ACHN (cell line): Measurements from ENCODE around the gene DEK.
"Not testable (repeated sequence)": the region's sequence is repeated elsewhere in the genome, so short reads cannot be mapped to it uniquely, and the experiment has no call there.

Experiments used
- DNase-seq: peaks from one replicate; pipeline ENCODE4 v3.0.0-alpha.2; 2015
- in situ Hi-C: cut with HindIII; loops from 2 replicates; pipeline ENCODE4 v1.10.0; 2017; ENCODE audit warnings: low sequenced_read_pairs, low pct_ligation_motif_present, low pct_unique_long_range_greater_than_20kb

The DEK gene

GRCh38 chr6:18213439-18213838 lies 50.9 kb downstream of the DEK start:
- in situ Hi-C loops, result no loop called here

GRCh38 chr6:18212231-18212630 lies 52.1 kb downstream of the DEK start:
- in situ Hi-C loops, result no loop called here
- no peak for DNase-seq

More at GRCh38 chr6:18213439-18213838, 50.9 kb downstream of the DEK start:
- no peak for DNase-seq

DNA sequence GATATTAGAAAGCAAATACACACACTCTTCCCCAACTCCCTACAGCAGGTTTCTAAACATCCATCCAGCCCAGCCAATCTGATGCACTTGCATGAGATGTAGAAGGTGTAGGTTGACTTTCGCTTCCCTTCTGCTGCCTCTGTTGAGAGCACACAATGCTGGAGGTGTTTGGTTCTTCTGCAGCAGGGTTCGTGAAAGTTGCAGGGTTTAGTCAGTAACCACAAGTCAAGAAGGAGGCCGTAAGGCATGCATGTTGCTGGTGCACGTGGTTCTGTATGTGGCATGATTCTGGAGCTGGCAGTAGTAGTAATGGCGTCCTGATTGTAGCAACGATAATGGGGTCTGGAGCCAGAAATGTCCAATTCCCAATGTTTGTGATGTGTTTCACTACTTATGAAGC lies 53.0 kb downstream of the DEK start:
- in situ Hi-C loops, result no loop called here
- DNase-seq, result no peak

GRCh38 chr6:18210707-18211106 lies 53.6 kb downstream of the DEK start:
- in situ Hi-C loops, result no loop called here
- no peak for DNase-seq

GRCh38 chr6:18209539-18210197 lies 54.7 kb downstream of the DEK start:
- in situ Hi-C loops, result no loop called here

GRCh38 chr6:18208778-18209177 lies 55.6 kb downstream of the DEK start:
- in situ Hi-C loops, DNase-seq: not testable (repeated sequence)

More at GRCh38 chr6:18209539-18210197, 54.7 kb downstream of the DEK start:
- DNase-seq, result no peak

DNA sequence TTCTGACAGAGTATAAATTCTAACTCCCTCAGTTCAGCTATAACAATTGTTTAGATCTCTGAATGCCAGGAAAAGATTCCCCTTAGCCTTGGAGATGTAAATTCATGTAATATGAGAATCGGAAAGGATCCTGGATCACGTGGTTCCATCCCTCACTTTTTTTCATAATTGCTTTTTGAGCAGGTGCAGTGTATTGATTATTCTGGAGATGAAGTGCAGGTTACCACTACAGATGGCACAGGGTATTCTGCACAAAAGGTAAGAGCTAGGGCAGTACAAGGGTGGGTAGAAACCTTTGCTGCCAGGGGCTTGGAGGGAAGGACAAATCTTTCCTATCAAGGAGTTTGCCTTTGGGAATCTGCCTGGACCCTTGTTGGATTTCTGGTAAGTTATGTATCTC lies 56.4 kb downstream of the DEK start:
- DNase-seq, result no peak
- in situ Hi-C loops, result no loop called here

DNA sequence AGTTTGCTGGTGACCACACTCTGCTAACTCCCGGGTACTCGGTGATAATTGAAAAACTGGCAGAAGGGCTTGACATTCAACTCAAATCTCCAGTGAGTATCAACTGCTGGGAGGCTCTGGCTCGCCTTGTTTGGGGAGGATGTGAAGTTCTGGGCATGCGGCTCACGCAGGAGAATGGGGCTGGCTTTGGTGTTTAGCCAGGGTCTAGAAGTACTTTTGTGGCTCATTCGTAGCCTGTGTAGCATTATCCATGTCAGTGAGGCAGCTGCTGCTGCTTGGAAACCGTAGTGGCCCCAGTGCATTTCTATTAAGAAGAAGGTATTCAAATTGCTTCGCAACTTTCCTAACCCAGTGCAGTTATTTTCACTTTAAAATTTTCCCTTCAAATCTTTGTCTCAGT lies 56.9 kb downstream of the DEK start:
- DNase-seq, result no peak
- in situ Hi-C loops, result no loop called here

DNA sequence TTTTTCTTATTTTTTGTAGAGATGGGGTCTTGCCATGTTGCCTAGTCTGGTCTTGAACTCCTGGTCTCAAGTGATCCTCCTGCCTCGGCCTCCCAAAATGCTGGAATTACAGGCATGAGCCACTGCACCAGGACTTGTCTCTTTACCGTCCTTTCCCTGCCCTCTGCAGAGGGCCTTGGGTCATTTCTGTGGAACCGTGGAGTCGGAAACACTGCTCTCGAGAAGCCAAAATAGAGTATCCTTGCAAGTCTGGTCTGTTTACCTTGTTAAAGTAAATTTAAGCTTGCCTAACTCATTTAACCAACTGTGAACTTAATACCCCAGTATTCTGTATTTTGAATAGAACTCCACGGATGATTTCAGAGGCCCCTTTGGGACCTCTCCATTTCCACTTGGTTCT lies 57.7 kb downstream of the DEK start:
- no peak for DNase-seq
- in situ Hi-C loops, result no loop called here

GRCh38 chr6:18204691-18205090 lies 59.6 kb downstream of the DEK start:
- no peak for DNase-seq
- in situ Hi-C loops, result no loop called here

DNA sequence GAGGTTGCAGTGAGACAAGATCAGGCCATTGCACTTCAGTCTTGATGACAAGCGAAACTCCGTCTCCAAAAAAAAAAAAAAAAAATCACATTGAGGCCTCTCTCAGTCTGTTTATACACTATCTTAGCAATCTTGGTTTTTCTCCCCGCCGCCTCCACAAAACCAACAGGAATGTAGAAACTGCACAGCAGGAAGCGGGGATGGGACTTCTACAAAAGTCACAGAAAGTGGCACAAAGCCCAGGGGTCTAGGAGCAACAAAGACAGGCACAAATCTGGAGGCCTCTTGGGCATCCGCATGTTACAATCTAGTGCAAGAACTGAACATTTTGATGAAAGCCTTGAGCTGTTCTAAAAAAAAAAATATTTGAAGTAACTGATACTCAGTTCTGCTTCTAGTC lies 60.5 kb downstream of the DEK start:
- in situ Hi-C loops, result no loop called here

GRCh38 chr6:18192026-18192425 lies 72.3 kb downstream of the DEK start:
- in situ Hi-C loops, result no loop called here
- DNase-seq, result no peak

More for the DNA sequence above, 60.5 kb downstream of the DEK start:
- DNase-seq, result no peak

GRCh38 chr6:18189196-18189595 lies 75.1 kb downstream of the DEK start:
- in situ Hi-C loops, result no loop called here
- DNase-seq, result no peak

DNA sequence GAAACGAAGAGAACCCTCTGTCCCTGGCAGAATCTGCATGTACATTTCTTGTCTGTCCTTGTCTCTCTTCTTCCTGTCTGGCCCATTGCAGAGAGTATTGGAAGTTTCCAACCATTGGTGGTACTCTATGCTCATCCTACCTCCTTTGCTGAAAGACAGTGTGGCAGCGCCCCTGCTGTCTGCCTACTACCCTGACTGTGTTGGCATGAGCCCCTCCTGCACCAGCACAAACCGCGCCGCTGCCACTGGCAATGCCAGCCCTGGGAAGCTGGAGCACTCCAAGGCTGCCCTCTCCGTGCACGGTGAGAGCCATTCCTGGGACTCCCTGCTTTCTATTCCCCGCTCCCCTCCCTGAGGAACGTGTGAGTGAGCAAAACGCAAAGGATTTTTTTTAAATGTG lies 76.6 kb downstream of the DEK start:
- DNase-seq, result no peak
- in situ Hi-C loops, result no loop called here

GRCh38 chr6:18186540-18187250 lies 77.6 kb downstream of the DEK start:
- DNase-seq, result no peak
- in situ Hi-C loops, result no loop called here

GRCh38 chr6:18186033-18186432 lies 78.3 kb downstream of the DEK start:
- no peak for DNase-seq
- in situ Hi-C loops, result no loop called here

DNA sequence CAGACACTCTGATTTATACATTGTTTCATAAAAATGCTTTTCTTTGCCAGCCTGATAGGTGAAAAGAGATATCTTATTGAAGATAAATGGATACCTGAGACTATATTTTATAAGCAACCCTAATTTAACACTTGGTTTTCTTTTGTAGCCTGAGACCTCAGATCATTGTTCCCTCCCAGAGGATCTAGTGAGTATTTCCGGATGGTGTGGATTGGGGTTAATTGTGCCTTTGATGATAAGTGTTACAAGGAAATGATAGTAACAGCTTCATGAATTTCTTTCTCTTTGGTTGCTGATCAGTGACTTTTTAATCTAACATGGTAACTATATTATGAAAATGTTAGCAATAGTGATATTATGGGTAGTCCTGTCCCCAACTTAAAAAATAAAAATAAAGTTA lies 78.7 kb downstream of the DEK start:
- in situ Hi-C loops, result no loop called here
- DNase-seq, result no peak

DNA sequence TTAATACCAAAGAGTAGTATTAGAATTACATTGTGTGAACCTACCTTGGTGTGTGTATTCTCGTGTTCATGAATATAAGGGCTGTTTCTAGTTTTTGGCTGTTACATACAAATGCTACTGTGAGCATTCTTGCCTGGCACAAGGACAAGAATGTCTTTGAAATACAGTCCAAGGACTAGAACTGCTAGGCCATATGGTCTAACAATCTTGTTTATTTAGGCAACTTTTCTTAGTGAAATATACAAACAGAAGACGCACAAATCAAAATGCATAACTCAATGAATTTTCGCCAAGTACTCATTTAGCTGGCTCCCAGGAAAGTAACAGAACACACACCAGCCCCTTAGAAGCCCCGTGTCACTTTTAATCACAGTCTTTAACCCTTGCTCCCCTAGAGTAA lies 80.6 kb downstream of the DEK start:
- no peak for DNase-seq
- in situ Hi-C loops, result no loop called here

GRCh38 chr6:18182568-18182967 lies 81.8 kb downstream of the DEK start:
- in situ Hi-C loops, result no loop called here

GRCh38 chr6:18179770-18180356 lies 84.5 kb downstream of the DEK start:
- DNase-seq, result no peak
- in situ Hi-C loops, result no loop called here

More at GRCh38 chr6:18182568-18182967, 81.8 kb downstream of the DEK start:
- no peak for DNase-seq
